ENCODE measurements around the gene OTOS.

DNA sequence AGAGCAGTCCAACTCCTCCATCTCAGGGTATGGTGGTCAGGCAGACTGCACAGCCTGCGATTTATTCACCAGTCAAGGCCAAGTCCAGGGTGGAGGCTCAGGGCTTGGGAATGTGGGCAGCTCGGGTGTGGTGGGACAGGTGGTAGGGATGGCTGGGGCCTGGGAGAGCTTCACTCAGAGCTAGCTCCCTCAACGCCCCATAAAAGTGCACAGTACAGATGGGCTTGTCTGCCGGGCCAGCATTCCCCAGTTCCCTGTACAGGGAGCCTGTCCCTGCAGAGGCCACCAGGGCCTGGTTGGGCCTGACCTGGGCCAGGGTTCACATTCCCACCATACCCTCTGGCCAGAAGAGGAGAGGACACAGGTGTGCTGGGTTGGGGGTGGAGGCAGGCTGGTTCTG is 49.2 kb upstream of the OTOS start:
- TF ChIP-seq MXI1 (IDR thresholded peaks at IDR 0.05; ENCODE audit: borderline replicate concordance, low read depth, low read length) (no peak), POLR2A (IDR thresholded peaks at IDR 0.05; ENCODE audit: low read depth, low read length) (no peak), CEBPB (IDR thresholded peaks at IDR 0.05; ENCODE audit: low read depth, low read length) (no peak), MAFK (IDR thresholded peaks at IDR 0.05; ENCODE audit: low read depth, low read length) (no peak), FOS (IDR thresholded peaks at IDR 0.05; ENCODE audit: low read depth, low read length) (no peak), RAD21 (IDR thresholded peaks at IDR 0.05; ENCODE audit: low read length) (no peak), SMC3 (IDR thresholded peaks at IDR 0.05; ENCODE audit: low read depth, low read length) (no peak), MAZ (IDR thresholded peaks at IDR 0.05; ENCODE audit: borderline replicate concordance, low read depth, low read length) (no peak), RFX5 (IDR thresholded peaks at IDR 0.05; ENCODE audit: low read depth, low read length) (no peak)
- TF ChIP-seq, protein P1, sequence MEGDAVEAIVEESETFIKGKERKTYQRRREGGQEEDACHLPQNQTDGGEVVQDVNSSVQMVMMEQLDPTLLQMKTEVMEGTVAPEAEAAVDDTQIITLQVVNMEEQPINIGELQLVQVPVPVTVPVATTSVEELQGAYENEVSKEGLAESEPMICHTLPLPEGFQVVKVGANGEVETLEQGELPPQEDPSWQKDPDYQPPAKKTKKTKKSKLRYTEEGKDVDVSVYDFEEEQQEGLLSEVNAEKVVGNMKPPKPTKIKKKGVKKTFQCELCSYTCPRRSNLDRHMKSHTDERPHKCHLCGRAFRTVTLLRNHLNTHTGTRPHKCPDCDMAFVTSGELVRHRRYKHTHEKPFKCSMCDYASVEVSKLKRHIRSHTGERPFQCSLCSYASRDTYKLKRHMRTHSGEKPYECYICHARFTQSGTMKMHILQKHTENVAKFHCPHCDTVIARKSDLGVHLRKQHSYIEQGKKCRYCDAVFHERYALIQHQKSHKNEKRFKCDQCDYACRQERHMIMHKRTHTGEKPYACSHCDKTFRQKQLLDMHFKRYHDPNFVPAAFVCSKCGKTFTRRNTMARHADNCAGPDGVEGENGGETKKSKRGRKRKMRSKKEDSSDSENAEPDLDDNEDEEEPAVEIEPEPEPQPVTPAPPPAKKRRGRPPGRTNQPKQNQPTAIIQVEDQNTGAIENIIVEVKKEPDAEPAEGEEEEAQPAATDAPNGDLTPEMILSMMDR (conservative IDR thresholded peaks at IDR 0.05; ENCODE audit: low read depth, low read length), result no peak
- TF ChIP-seq, protein P2, sequence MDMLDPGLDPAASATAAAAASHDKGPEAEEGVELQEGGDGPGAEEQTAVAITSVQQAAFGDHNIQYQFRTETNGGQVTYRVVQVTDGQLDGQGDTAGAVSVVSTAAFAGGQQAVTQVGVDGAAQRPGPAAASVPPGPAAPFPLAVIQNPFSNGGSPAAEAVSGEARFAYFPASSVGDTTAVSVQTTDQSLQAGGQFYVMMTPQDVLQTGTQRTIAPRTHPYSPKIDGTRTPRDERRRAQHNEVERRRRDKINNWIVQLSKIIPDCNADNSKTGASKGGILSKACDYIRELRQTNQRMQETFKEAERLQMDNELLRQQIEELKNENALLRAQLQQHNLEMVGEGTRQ (IDR thresholded peaks at IDR 0.05; ENCODE audit: low read depth, low read length), result no peak

Data from IMR-90 (cell line).